ENCODE results near the gene ZNF133. TPM values are rescaled to one million over a fixed set of nuclear protein-coding genes. Genes with fewer than 3 reads are reported as not detected.

Gene ZNF133
- total and polyA plus RNA-seq, 2 of the 13 experiments (the other 11 are each of a cell fraction or from before 2014, with no cell fraction given): 23.5 to 26.7 TPM

- TF ChIP-seq ZNF318 (CRISPR knock-in tag; IDR thresholded peaks at IDR 0.05) (peak; percentile 94; the same call in 1 of the 2 replicates), ZNF740 (CRISPR knock-in tag; IDR thresholded peaks at IDR 0.05) (no peak; the same call in 1 of the 2 replicates), ZNF460 (CRISPR knock-in tag; IDR thresholded peaks at IDR 0.05; ENCODE audit: borderline replicate concordance) (no peak; the same call in 1 of the 2 replicates), DBP (CRISPR knock-in tag; IDR thresholded peaks at IDR 0.05; ENCODE audit: not compliant biosample characterization) (no peak), FOSL1 (CRISPR knock-in tag; IDR thresholded peaks at IDR 0.05; ENCODE audit: borderline replicate concordance) (no peak), PATZ1 (CRISPR knock-in tag; IDR thresholded peaks at IDR 0.05) (peak; percentile 8), ZNF276 (CRISPR knock-in tag; IDR thresholded peaks at IDR 0.05; ENCODE audit: low read depth) (peak; percentile 55; the same call in 1 of the 2 replicates)
- TF ChIP-seq, protein P1, sequence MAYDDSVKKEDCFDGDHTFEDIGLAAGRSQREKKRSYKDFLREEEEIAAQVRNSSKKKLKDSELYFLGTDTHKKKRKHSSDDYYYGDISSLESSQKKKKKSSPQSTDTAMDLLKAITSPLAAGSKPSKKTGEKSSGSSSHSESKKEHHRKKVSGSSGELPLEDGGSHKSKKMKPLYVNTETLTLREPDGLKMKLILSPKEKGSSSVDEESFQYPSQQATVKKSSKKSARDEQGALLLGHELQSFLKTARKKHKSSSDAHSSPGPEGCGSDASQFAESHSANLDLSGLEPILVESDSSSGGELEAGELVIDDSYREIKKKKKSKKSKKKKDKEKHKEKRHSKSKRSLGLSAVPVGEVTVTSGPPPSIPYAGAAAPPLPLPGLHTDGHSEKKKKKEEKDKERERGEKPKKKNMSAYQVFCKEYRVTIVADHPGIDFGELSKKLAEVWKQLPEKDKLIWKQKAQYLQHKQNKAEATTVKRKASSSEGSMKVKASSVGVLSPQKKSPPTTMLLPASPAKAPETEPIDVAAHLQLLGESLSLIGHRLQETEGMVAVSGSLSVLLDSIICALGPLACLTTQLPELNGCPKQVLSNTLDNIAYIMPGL (CRISPR knock-in tag; IDR thresholded peaks at IDR 0.05; ENCODE audit: borderline replicate concordance in 1 of 2, low read depth in 1 of 2): peak; percentile 88 to 96
- TF ChIP-seq, protein P2, sequence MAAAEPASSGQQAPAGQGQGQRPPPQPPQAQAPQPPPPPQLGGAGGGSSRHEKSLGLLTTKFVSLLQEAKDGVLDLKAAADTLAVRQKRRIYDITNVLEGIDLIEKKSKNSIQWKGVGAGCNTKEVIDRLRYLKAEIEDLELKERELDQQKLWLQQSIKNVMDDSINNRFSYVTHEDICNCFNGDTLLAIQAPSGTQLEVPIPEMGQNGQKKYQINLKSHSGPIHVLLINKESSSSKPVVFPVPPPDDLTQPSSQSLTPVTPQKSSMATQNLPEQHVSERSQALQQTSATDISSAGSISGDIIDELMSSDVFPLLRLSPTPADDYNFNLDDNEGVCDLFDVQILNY (CRISPR knock-in tag; conservative IDR thresholded peaks at IDR 0.05): peak; percentile 25; the same call in 1 of the 2 replicates
These were observed at the start of gene ZNF133 (continued) for GRCh38 chr20:18287915-18288748.
